Measurements from ENCODE around the gene HECTD2. TPM values are rescaled to one million over a fixed set of nuclear protein-coding genes. Genes with fewer than 3 reads are reported as not detected.

Gene HECTD2
- total RNA-seq, 1 donor from 2014 or later = 6.0 TPM

DNA sequence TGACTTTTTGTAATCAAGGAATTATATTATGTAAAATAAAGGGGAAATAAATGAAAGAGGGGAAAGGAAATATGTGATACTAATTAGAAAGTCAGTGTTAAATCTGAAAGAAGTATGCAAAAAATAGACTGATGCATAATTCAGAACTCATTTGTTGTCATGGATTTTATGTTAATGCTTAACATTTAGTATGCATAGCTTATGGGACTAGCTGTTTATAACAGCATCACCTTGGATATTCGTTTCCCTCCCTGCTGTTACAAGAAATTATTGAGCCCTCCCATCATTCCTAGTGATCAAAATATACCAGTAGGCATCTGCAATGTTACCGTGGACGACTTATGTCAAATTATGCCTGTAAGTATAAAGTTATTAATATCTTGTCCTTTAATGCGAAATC lies 85.9 kb downstream of the HECTD2 start:
- H3K9me3 ChIP-seq (replicated peaks) = no peaks in the 10 kb centered on the region
- H3K4me1 ChIP-seq = no peaks in the 10 kb centered on the region
- H3K4me3 ChIP-seq = no peak overlapping the region
- no peak overlapping the region for H3K27ac ChIP-seq (replicated peaks)
- H3K36me3 ChIP-seq = peaks cover 15% of the 10 kb centered on the region
- TF ChIP-seq, protein P1, sequence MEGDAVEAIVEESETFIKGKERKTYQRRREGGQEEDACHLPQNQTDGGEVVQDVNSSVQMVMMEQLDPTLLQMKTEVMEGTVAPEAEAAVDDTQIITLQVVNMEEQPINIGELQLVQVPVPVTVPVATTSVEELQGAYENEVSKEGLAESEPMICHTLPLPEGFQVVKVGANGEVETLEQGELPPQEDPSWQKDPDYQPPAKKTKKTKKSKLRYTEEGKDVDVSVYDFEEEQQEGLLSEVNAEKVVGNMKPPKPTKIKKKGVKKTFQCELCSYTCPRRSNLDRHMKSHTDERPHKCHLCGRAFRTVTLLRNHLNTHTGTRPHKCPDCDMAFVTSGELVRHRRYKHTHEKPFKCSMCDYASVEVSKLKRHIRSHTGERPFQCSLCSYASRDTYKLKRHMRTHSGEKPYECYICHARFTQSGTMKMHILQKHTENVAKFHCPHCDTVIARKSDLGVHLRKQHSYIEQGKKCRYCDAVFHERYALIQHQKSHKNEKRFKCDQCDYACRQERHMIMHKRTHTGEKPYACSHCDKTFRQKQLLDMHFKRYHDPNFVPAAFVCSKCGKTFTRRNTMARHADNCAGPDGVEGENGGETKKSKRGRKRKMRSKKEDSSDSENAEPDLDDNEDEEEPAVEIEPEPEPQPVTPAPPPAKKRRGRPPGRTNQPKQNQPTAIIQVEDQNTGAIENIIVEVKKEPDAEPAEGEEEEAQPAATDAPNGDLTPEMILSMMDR (IDR thresholded peaks at IDR 0.05; ENCODE audit: borderline replicate concordance) = no peak
- intact Hi-C loops (cut with micrococcal nuclease) = loop anchor here (10.0 kb wide), 1 partner anchor 59 kb away; no protein-coding TSS in a partner anchor
- H3K27me3 ChIP-seq (ENCODE audit: low read depth) = no peaks in the 10 kb centered on the region
- DNase-seq = no peak

GRCh38 chr10:91511549-91512330 lies 101.6 kb downstream of the HECTD2 start:
- H3K27me3 ChIP-seq (ENCODE audit: low read depth) = no peaks in the 10 kb centered on the region
- H3K4me1 ChIP-seq = no peaks in the 10 kb centered on the region
- H3K9me3 ChIP-seq (replicated peaks) = no peaks in the 10 kb centered on the region
- intact Hi-C loops (cut with micrococcal nuclease) = no loop called here
- DNase-seq = no peak
- no peak overlapping the region for H3K27ac ChIP-seq (replicated peaks)
- no peak overlapping the region for H3K4me3 ChIP-seq
- H3K36me3 ChIP-seq = no peaks in the 10 kb centered on the region
- TF ChIP-seq, protein P1 (IDR thresholded peaks at IDR 0.05; ENCODE audit: borderline replicate concordance) = no peak

DNA sequence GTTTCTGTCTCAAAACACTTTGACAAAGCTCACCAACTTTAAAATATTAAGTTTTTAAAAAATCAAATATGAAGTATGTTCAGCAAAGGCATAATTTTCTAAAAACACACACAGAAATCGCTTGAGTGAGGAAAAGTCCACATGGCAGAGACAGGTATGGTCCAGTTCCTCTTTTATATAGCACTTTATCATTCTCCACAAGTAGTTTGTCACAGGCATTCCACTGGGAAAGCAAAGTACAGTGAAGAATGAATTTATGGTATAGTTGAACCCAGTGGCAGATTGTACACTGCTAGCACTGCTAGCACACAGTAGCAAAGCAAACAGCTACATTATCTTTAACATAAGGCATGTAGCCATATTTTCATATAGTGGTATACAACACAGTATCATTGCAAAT lies 102.3 kb downstream of the HECTD2 start:
- no peaks in the 10 kb centered on the region for H3K36me3 ChIP-seq
- no peaks in the 10 kb centered on the region for H3K4me1 ChIP-seq
- no peak overlapping the region for H3K4me3 ChIP-seq
- TF ChIP-seq, protein P1 (IDR thresholded peaks at IDR 0.05; ENCODE audit: borderline replicate concordance) = no peak
- no peaks in the 10 kb centered on the region for H3K27me3 ChIP-seq (ENCODE audit: low read depth)
- H3K27ac ChIP-seq (replicated peaks) = no peak overlapping the region
- intact Hi-C loops (cut with micrococcal nuclease) = no loop called here
- no peak for DNase-seq
- peaks cover 6% of the 10 kb centered on the region for H3K9me3 ChIP-seq (replicated peaks)

GRCh38 chr10:91513598-91514424 lies 103.7 kb downstream of the HECTD2 start:
- Histone ChIP-seq H3K27ac (replicated peaks) (no peak overlapping the region), H3K4me1 (no peaks in the 10 kb centered on the region), H3K36me3 (no peaks in the 10 kb centered on the region), H3K4me3 (no peak overlapping the region), H3K9me3 (replicated peaks) (peaks cover 10% of the 10 kb centered on the region), H3K27me3 (ENCODE audit: low read depth) (no peaks in the 10 kb centered on the region)
- TF ChIP-seq, protein P1 (IDR thresholded peaks at IDR 0.05; ENCODE audit: borderline replicate concordance) = no peak
- intact Hi-C loops (cut with micrococcal nuclease) = no loop called here
- DNase-seq = no peak

DNA sequence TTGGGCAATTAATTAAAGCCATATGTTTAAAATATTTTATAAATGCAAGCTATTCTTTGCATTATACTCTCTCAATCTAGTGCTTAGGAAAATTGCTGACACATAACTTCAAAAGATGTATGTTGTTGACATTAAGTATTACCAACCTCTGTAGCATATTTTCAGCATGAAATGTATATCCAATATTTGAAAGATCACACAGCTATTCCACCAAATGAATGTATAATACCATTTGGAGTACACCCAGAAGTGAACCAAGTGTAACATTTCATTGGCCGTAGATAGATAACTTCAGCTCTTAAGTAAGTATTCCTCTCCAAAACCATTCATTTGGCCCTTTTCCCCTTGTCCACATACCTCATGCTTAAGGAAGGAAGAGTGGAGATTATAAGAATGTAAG lies 104.6 kb downstream of the HECTD2 start:
- TF ChIP-seq, protein P1 (IDR thresholded peaks at IDR 0.05; ENCODE audit: borderline replicate concordance) = no peak
- Histone ChIP-seq H3K36me3 (no peaks in the 10 kb centered on the region), H3K27ac (replicated peaks) (no peak overlapping the region), H3K4me3 (no peak overlapping the region), H3K27me3 (ENCODE audit: low read depth) (no peaks in the 10 kb centered on the region), H3K4me1 (no peaks in the 10 kb centered on the region), H3K9me3 (replicated peaks) (peaks cover 10% of the 10 kb centered on the region)
- intact Hi-C loops (cut with micrococcal nuclease) = no loop called here
- no peak for DNase-seq
